ENCODE results near the gene HEATR5A. TPM values are rescaled to one million over a fixed set of nuclear protein-coding genes. Genes with fewer than 3 reads are reported as not detected.
"Not testable (repeated sequence)": the region's sequence is repeated elsewhere in the genome, so short reads cannot be mapped to it uniquely, and the experiment has no call there.

The HEATR5A gene
- total and polyA plus RNA-seq, 12 donors: 17.0 to 65.0 (median 46.2) TPM

DNA sequence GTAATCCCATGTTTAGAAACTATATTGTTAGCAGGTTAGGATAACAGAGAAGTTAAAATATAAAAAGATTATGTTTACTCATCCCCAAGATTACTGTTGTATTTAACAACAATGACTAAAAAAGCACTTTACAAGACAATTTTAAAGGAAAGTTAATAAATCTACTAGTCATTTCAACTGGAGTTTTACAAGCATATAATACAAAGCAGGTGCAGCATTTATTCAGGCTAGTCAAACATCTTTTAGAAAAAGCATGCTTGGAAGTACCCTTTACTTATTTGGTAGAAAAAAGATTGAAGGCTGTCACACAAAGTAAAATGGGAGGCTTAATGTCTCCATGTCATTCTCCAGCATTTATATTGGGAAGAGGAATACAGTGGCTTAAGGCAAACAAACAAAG lies 80.6 kb downstream of the HEATR5A start:
- no peak for DNase-seq
- TF ChIP-seq, protein P1, sequence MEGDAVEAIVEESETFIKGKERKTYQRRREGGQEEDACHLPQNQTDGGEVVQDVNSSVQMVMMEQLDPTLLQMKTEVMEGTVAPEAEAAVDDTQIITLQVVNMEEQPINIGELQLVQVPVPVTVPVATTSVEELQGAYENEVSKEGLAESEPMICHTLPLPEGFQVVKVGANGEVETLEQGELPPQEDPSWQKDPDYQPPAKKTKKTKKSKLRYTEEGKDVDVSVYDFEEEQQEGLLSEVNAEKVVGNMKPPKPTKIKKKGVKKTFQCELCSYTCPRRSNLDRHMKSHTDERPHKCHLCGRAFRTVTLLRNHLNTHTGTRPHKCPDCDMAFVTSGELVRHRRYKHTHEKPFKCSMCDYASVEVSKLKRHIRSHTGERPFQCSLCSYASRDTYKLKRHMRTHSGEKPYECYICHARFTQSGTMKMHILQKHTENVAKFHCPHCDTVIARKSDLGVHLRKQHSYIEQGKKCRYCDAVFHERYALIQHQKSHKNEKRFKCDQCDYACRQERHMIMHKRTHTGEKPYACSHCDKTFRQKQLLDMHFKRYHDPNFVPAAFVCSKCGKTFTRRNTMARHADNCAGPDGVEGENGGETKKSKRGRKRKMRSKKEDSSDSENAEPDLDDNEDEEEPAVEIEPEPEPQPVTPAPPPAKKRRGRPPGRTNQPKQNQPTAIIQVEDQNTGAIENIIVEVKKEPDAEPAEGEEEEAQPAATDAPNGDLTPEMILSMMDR (IDR thresholded peaks at IDR 0.05): no peak
- no peaks in the 10 kb centered on the region for H3K27me3 ChIP-seq
- H3K4me1 ChIP-seq: no peaks in the 10 kb centered on the region
- H3K9me3 ChIP-seq: no peaks in the 10 kb centered on the region
- H3K4me3 ChIP-seq: no peak overlapping the region
- no peak overlapping the region for H3K27ac ChIP-seq
- H3K36me3 ChIP-seq: peaks cover 0 to 100% (median 39%) of the 10 kb centered on the region in 9 donors
- intact Hi-C loops (cut with DNase I): loop anchor here in 1 of 10 donors (10.0 kb wide), 1 partner anchor 225 kb away; no protein-coding TSS in a partner anchor
- no peak for ATAC-seq

GRCh38 chr14:31337331-31337730 lies 83.0 kb downstream of the HEATR5A start:
- intact Hi-C loops (cut with DNase I): no loop called here
- Histone ChIP-seq H3K36me3 (peaks cover 0 to 100% (median 39%) of the 10 kb centered on the region in 9 donors), H3K27me3 (no peaks in the 10 kb centered on the region), H3K4me3 (no peak overlapping the region), H3K27ac (no peak overlapping the region), H3K4me1 (no peaks in the 10 kb centered on the region), H3K9me3 (peaks cover 0 to 6% (median 0%) of the 10 kb centered on the region in 11 donors)
- TF ChIP-seq, protein P1 (IDR thresholded peaks at IDR 0.05): no peak
- ATAC-seq (no peak), DNase-seq (no peak)
- WGBS, 2 donors: 94 to 97% methylated on average over 2 of the region's 2 CpGs

DNA sequence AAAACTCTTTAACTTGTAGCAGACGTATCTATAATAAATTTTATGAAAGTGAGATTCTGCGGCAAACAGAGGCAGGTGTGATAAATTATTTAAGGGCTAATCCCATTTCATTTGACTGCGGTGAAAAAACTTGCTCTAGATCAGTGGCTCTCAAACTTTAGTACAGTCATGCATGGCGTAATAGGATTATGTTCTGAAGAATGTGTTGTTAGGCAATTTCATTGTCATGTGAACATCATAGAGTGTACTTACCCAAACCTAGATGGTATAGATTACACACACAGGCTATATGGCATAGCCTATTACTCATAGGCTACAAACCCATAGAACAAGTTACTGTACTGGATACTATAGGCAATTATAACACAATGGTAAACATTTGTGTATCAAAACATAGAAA lies 83.7 kb downstream of the HEATR5A start:
- Histone ChIP-seq H3K36me3 (peaks cover 0 to 100% (median 45%) of the 10 kb centered on the region in 9 donors), H3K4me3 (no peak overlapping the region), H3K27me3 (no peaks in the 10 kb centered on the region), H3K9me3 (peaks cover 0 to 7% (median 0%) of the 10 kb centered on the region in 11 donors), H3K27ac (no peak overlapping the region), H3K4me1 (no peaks in the 10 kb centered on the region)
- TF ChIP-seq, protein P1 (IDR thresholded peaks at IDR 0.05): no peak
- no peak for DNase-seq
- intact Hi-C loops (cut with DNase I): no loop called here
- ATAC-seq: no peak
- WGBS, 2 donors: 97 to 99% methylated on average over 4 of the region's 4 CpGs

DNA sequence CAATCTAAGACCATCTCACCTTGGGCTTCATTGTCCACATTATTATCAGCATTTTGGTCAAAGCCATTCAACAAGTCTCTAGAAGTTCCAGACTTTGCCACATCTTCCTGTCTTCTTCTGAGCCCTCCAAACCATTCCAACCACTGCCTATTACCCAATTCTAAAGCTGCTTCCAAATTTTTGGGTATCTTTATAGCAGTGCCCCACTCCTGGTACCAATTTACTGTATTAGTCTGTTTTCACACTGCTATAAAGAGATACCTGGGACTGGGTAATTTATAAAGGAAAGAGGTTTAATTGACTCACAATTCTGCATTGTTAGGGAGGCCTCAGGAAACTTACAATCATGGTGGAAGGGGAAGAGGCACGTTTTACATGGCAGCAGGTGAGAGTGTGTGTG lies 89.0 kb downstream of the HEATR5A start:
- peaks cover 0 to 31% (median 0%) of the 10 kb centered on the region in 11 donors for H3K9me3 ChIP-seq
- H3K36me3 ChIP-seq: peaks cover 0 to 84% (median 46%) of the 10 kb centered on the region in 9 donors
- intact Hi-C loops (cut with DNase I); ATAC-seq; H3K4me3 ChIP-seq; H3K27ac ChIP-seq; DNase-seq; H3K4me1 ChIP-seq; H3K27me3 ChIP-seq: not testable (repeated sequence)
- 89 to 91% methylated on average over 1 of the region's 1 CpG for WGBS, 2 donors

DNA sequence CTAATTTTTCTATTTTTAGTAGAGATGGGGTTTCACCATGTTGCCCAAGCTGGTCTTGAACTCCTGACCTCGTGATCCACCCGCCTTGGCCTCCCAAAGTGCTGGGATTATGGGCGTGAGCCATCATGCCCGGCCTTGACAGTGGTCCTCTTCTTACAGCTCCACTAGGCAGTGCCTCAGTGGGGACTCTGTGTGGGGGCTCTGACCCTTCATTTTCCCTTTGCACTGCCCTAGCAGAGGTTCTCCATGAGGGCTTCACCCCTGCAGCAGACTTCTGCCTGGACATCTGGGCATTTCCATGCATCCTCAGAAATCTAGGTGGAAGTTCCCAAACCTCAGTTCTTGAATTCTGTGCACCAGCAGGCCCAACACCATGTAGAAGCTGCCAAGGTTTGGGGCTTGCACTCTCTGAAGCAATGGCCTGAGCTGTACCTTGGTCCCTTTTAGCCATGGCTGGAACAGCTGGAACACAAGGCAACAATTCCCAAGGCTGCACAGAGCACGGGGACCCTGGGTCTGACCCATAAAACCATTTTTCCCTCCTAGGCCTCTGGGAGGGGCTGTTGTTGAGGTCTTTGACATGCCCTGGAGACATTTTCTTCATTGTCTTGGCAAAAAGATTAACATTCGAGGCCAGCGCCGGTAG lies 90.4 kb downstream of the HEATR5A start:
- peaks cover 0 to 31% (median 0%) of the 10 kb centered on the region in 11 donors for H3K9me3 ChIP-seq
- H3K36me3 ChIP-seq: peaks cover 0 to 78% (median 39%) of the 10 kb centered on the region in 9 donors
- H3K4me1 ChIP-seq; ATAC-seq; H3K27ac ChIP-seq; DNase-seq; intact Hi-C loops (cut with DNase I); H3K4me3 ChIP-seq; H3K27me3 ChIP-seq: not testable (repeated sequence)
- 97 to 100% methylated on average over 8 of the region's 8 CpGs for WGBS, 2 donors

Data from heart right ventricle (tissue), 16 donors.